Adipose tissue (tissue), 3 donors: ENCODE measurements around the gene TMEM217. TPM values are rescaled to one million over a fixed set of nuclear protein-coding genes. Genes with fewer than 3 reads are reported as not detected.

ENCODE experiments used
- H3K27ac ChIP-seq: one replicate; pipeline ENCODE4 v1.5.1; 2013; ENCODE audit warnings: low read depth, low read length
- WGBS, 3 donors: extraction: QIAGEN DNeasy Blood & Tissue Kit; methylation state at CpG; one replicate each; pipeline ENCODE4 v1.1.7; 2013; 5-methylcytosine and 5-hydroxymethylcytosine counted together
- polyA plus RNA-seq, 3 donors: library from polyadenylated mRNA; stranded (reverse); fragments of 200-250 nt; gene quantifications; one replicate each; pipeline ENCODE4 v1.2.3, GENCODE V29; 2013
- donor health status: healthy with polysubstance abuse.
- donor health status: Bipolar disorder and iron deficiency.
- donor health status: healthy.

Gene TMEM217
- polyA plus RNA-seq, 3 donors: 0.22 to 2.6 (median 0.90) TPM

DNA sequence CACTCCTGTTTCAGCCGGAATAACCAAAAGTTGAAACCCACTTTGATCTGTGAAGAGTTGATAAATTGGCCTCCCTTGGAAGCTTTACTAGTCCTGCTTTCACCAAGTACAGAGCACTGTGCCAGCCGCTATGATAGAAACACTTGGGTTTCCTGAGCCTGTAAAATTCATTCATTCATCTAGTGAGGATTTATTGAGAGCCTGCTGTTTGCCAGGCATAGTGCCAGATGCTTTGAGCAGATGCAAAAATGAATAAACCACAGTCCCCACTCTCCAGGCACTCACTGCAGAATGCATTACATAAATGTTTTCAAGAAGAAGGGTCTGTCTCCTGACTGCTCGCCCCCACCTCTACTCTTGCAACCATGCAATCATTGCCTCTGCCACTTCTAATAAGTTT, 25.3 kb upstream of the TMEM217 start:
- 51 to 63% (median 57%) methylated on average over 3 of the region's 3 CpGs for WGBS, 3 donors
- no peak overlapping the region for H3K27ac ChIP-seq

GRCh38 chr6:37282371-37282770, 24.4 kb upstream of the TMEM217 start:
- no peak overlapping the region for H3K27ac ChIP-seq
- WGBS, 3 donors: 84 to 95% (median 93%) methylated on average over 2 of the region's 2 CpGs

GRCh38 chr6:37280162-37280887, 22.4 kb upstream of the TMEM217 start:
- H3K27ac ChIP-seq: no peak overlapping the region
- WGBS, 3 donors: 71 to 91% (median 72%) methylated on average over 8 of the region's 8 CpGs

DNA sequence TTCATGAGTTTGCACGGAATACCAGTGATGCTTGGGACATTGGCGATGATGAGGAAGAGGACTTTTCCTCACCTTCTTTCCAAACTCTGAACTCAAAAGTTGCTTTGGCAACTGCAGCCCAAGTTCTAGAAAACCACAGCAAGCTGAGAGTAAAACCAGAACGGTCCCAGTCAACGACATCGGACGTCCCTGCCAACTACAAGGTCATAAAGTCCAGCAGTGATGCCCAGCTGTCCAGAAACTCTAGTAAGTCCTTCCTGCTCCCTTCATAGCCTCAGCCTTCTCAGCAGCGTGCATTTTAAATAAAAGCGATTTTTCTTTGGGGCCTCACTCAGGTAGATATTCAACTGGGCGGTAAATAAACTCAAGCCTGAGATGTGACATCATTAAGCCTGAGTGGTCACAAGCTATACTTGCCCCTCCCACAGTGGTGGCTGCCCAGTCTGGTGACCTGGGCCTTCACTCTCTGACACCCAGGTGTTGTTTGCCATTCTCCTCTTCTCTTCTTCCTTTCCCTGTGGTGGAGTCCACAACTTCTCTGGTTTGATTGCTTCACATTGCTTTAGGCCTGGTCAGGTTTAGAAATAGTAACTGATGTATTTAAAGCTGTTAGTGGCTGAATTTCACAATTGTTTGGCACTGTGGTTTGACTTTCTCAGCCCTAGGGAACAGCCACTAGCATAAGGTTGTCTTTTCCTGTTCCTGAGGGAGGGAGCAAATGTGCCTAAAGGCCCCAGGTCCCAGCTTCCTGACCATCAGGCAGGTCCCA, 21.6 kb upstream of the TMEM217 start:
- 64 to 86% (median 80%) methylated on average over 9 of the region's 9 CpGs for WGBS, 3 donors
- no peak overlapping the region for H3K27ac ChIP-seq

DNA sequence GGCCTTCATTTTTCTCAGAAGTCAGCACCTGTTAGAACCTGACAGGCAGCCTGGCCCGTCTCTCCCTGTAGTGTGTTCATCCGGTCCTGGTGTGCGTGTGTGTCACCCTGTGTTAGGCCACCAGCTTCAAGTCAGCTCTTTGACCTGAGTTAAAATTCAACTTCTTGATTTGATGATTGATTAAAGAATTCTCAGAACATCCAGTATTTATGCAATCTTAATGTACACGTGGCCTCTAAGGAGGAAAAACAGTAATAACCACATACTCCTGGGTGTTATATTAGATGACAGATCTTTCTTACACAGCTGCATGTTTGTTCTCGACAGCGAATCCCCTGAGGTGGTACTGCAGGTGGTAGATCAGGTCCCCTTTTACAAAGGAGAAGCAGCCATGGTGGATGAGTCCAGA, 19.1 kb upstream of the TMEM217 start:
- 63 to 73% (median 73%) methylated on average over 6 of the region's 6 CpGs for WGBS, 3 donors

DNA sequence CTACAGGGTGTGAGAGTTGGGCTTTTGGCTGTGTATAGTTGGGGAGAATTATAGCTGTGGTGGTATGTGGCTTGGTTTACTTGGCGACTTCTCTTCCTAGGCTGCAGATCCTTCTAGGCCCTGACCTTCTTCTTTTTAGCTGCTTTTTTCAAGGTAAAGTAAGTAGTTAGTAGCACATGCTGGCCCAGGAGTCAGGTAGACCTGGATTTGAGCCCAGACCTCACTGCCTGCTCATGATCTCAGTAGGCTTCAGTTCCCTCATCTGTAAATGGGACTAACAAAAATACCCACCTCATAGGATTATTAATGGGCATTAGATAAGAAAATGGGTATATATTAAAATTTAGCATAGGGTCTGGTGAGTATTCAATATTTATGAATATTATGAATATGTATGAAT, 17.4 kb upstream of the TMEM217 start:
- 60 to 91% (median 80%) methylated on average over 1 of the region's 1 CpG for WGBS, 3 donors
- no peak overlapping the region for H3K27ac ChIP-seq

More for the DNA sequence above, 19.1 kb upstream of the TMEM217 start:
- no peak overlapping the region for H3K27ac ChIP-seq

DNA sequence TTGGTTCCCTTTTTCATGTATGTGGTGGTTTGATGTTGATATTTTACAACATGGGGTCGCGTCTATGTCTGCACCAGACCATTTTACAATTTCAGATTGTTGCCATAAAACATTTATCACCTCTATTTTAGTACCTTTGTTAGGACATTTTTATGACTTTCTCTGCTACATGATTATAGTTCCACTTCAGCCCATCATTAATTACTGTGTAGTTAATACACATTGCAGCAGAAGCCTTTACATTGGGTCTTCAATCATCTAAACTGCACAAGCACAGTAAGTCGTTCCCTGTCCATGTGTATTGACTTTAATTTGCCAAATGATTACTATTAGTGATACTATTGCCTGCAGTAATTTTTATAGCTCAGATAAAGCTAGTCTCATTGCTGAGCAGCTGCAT, 15.7 kb upstream of the TMEM217 start:
- no peak overlapping the region for H3K27ac ChIP-seq
- WGBS, 3 donors: 54 to 69% (median 61%) methylated on average over 3 of the region's 3 CpGs

GRCh38 chr6:37272834-37273566, 15.1 kb upstream of the TMEM217 start:
- WGBS, 3 donors: 50 to 91% (median 60%) methylated on average over 7 to 8 of the region's 8 CpGs
- H3K27ac ChIP-seq: no peak overlapping the region

DNA sequence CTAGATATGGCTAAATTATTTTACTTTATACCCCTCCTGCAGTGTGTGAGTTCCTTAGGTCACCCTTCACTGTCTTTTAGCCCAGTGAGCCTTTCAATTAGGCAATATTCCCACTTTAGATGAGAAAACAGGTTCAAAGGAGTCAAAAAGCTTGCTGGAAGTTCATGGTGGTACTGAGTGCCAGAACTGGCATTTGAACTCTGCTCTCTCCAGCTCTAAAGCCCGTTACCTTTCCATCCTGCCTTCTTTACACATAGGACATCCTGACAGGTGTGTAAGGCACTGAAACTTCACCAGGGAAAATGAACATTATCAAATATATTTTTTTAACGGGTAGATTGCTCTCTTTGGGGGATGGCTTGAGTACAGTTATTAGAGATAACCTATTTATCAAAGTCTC, 11.2 kb upstream of the TMEM217 start:
- 75 to 84% (median 83%) methylated on average over 2 of the region's 2 CpGs for WGBS, 3 donors
- no peak overlapping the region for H3K27ac ChIP-seq

DNA sequence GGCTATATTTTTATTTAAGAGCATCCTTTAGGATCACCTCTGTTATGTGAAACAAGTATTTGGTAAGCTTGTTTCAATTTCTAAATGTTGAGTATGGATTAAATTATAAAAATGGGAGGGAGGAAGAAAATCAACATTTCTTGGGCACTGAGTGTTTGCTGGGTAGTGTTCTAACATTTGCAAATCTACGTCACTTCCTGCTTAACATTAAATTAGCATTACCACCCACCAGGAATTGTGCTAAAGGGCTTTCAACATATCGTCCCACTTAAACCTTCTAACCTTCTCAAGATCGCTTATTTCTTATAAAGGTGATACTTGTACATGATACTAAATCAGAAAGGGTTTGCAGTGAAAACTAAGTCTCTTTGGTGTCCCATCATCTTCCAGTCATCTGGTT, 7.9 kb upstream of the TMEM217 start:
- no peak overlapping the region for H3K27ac ChIP-seq

GRCh38 chr6:37265001-37265400, 7.1 kb upstream of the TMEM217 start:
- no peak overlapping the region for H3K27ac ChIP-seq
- WGBS, 3 donors: 61 to 80% (median 76%) methylated on average over 2 of the region's 2 CpGs

More for the DNA sequence above, 7.9 kb upstream of the TMEM217 start:
- WGBS, 3 donors: 77 to 93% (median 79%) methylated on average over 3 of the region's 3 CpGs

DNA sequence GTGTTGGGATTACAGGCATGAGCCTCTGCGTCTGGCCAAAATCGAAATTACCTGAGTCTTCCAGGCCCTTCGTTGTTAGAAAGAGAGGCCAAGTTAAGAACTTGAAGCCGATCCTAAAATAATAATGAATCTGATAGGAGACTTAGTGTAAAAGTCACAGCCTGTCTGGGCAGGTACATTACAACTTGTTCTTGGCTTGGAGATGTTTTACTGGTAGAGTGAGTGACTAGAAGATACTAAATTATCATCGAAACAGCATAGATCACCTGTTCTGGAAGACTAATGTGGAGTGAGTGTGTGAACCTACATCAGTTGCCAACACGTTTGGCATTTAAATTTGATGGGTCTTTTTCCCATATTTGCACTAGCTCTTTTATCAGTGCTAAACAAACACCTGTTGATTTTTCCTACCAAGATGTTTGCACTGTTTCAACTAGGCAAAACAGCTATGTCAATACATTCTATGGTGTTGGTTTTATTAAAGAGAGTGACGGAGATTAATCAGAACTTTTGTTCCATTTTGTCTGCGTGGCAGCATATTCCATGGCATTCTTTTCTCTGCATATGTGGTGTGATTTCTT, 4.6 kb upstream of the TMEM217 start:
- no peak overlapping the region for H3K27ac ChIP-seq
- WGBS, 3 donors: 30 to 83% (median 81%) methylated on average over 8 of the region's 8 CpGs

DNA sequence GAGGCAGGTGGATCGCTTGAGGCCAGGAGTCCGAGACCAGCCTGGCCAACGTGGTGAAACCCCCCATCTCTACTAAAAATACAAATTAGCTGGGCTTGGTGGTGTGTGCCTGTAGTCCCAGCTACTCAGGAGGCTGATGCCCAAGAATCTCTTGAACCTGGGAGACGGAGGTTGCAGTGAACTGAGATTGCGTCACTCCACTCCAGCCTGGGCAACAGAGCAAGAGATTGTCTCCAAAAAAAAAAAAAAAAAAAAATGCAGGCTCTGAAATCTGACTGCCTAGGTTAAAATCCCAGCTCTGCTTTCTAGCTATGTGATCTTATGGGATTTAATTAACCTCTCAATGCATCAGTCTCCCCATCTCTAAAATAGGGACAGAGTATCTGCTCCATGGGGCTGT, 3.3 kb upstream of the TMEM217 start:
- 84 to 93% (median 87%) methylated on average over 5 of the region's 5 CpGs for WGBS, 3 donors

DNA sequence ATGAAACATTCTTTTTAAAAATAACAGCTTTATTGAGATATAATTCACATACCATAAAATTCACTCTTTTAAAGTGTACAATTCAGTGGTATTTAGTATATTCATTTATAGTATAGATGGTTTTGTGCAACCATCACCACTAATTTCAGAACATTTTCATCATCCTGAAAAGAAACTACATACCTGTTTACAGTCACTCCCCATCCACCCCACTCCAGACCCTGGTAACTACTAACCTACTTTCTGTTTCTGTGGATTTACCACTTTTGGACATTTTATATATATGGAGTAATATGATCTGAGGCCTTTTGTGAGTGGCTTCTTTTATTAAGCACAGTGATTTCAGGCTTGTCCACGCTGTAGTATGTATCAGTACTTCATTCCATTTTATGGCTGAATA, 2.5 kb upstream of the TMEM217 start:
- H3K27ac ChIP-seq: no peak overlapping the region
- WGBS, 3 donors: 89 to 100% (median 95%) methylated on average over 1 of the region's 1 CpG

More for the DNA sequence above, 3.3 kb upstream of the TMEM217 start:
- H3K27ac ChIP-seq: no peak overlapping the region

DNA sequence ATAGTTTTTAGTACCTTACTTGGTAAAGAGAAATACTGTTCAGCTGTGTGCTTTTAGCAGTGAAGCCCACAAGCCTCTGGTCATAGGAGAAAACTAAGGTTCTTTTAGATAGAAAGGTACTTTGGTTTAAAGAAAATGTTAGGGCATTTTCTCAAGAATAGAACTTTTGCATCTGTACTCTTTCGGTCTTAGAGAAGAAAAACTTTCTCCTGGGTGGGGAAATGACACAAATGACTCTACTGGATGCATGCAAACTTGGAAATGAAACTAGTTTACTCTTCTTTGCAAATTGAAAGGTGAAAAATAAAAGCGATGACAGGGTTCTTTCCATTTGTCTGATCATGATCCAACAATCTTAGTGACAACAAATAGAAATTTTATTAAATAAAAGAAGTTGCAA, 2.1 kb upstream of the TMEM217 start:
- no peak overlapping the region for H3K27ac ChIP-seq
- WGBS, 3 donors: 62 to 87% (median 69%) methylated on average over 2 of the region's 2 CpGs

DNA sequence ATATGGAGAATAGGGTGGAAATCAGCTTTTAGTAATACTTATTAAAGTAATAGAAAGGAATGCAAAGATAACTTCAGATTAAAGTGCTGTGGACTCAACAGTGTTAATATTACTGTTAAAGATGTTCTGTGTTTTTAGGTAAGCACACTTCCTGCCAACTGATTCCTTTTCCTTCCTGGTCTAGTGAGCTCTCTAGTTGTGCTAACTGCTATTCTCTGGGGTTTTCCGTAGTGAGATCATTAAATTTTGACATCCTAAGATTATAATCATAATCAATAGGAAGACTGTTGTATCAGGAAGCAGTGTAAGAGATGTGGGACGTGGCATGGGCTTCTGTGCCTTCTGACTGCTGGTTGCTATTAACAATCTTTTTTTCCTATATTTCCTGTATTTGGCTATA, 1.2 kb upstream of the TMEM217 start:
- WGBS, 3 donors: 27 to 46% (median 35%) methylated on average over 2 of the region's 2 CpGs
- no peak overlapping the region for H3K27ac ChIP-seq

GRCh38 chr6:37258405-37259105, 611 bp upstream of the TMEM217 start:
- no peak overlapping the region for H3K27ac ChIP-seq
- WGBS, 3 donors: 15 to 16% (median 15%) methylated on average over 11 of the region's 11 CpGs

GRCh38 chr6:37257320-37257633, 667 bp downstream of the TMEM217 start:
- no peak overlapping the region for H3K27ac ChIP-seq
- WGBS, 3 donors: 0 to 1% (median 1%) methylated on average over 9 of the region's 9 CpGs
